Suppressor macrophage treated with lipopolysaccharide for 1 hour (primary cell): ENCODE results near the gene CD5L.

Source experiments
- DNase-seq, 3 donors: peaks; one replicate each; pipeline ENCODE4 v3.0.0-alpha.2; 2020 to 2022

CD5L gene

GRCh38 chr1:157813269-157813668, 28.3 kb downstream of the CD5L start:
- no peak for DNase-seq

- DNase-seq, result no peak
Observed at GRCh38 chr1:157806431-157807149, 35.0 kb downstream of the CD5L start.

- peak; percentile 62 to 70 (median 67) for DNase-seq
Observed at GRCh38 chr1:157803851-157804250, 37.8 kb downstream of the CD5L start.

GRCh38 chr1:157799996-157800395, 41.6 kb downstream of the CD5L start:
- no peak for DNase-seq

GRCh38 chr1:157798211-157798610, 43.4 kb downstream of the CD5L start:
- DNase-seq, result peak in 1 of 3 donors; percentile 14

GRCh38 chr1:157785248-157785647, 56.4 kb downstream of the CD5L start:
- DNase-seq, result peak in 1 of 3 donors; percentile 26

- DNase-seq, result no peak
Observed at GRCh38 chr1:157784801-157785200, 56.8 kb downstream of the CD5L start.

GRCh38 chr1:157782931-157783330, 58.7 kb downstream of the CD5L start:
- peak in 2 of 3 donors; percentile 47 to 49 for DNase-seq

- DNase-seq, result no peak
Observed at GRCh38 chr1:157781048-157781447, 60.6 kb downstream of the CD5L start.
